ENCODE data around the gene DSCAML1. TPM values are rescaled to one million over a fixed set of nuclear protein-coding genes. Genes with fewer than 3 reads are reported as not detected.

DSCAML1 gene
- total RNA-seq, 1 donor from 2014 or later, result not detected

DNA sequence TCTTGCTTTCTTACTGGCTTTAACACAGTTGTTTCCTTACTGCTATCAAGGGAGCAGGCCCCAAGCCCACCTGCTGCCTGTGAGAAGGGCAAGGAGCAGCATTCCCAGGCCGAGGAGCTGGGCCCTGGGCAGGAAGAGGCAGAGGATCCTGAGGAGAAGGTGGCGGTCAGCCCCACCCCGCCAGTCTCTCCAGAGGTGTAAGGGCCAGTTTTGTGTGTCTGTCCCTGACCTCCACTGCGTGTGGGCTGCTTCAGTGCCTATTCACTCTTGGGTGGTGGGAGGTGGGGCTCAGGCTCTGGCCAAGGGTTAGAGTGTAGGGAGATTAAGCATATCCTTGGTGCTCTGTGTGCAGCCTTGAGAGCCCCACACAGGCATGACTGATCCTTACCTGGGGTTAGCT is 414.3 kb downstream of the DSCAML1 start:
- no peaks in the 10 kb centered on the region for H3K4me1 ChIP-seq
- H3K27ac ChIP-seq, result no peak overlapping the region
- no peaks in the 10 kb centered on the region for H3K27me3 ChIP-seq
- TF ChIP-seq, protein P1, sequence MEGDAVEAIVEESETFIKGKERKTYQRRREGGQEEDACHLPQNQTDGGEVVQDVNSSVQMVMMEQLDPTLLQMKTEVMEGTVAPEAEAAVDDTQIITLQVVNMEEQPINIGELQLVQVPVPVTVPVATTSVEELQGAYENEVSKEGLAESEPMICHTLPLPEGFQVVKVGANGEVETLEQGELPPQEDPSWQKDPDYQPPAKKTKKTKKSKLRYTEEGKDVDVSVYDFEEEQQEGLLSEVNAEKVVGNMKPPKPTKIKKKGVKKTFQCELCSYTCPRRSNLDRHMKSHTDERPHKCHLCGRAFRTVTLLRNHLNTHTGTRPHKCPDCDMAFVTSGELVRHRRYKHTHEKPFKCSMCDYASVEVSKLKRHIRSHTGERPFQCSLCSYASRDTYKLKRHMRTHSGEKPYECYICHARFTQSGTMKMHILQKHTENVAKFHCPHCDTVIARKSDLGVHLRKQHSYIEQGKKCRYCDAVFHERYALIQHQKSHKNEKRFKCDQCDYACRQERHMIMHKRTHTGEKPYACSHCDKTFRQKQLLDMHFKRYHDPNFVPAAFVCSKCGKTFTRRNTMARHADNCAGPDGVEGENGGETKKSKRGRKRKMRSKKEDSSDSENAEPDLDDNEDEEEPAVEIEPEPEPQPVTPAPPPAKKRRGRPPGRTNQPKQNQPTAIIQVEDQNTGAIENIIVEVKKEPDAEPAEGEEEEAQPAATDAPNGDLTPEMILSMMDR (IDR thresholded peaks at IDR 0.05), result no peak
- peaks cover 45 to 70% of the 10 kb centered on the region in 2 donors for H3K36me3 ChIP-seq
- DNase-seq (ENCODE audit: low spot score in 2 of 2), result no peak
- no peak overlapping the region for H3K4me3 ChIP-seq
- H3K9me3 ChIP-seq, result no peaks in the 10 kb centered on the region
- intact Hi-C loops (cut with DNase I), result no loop called here

DNA sequence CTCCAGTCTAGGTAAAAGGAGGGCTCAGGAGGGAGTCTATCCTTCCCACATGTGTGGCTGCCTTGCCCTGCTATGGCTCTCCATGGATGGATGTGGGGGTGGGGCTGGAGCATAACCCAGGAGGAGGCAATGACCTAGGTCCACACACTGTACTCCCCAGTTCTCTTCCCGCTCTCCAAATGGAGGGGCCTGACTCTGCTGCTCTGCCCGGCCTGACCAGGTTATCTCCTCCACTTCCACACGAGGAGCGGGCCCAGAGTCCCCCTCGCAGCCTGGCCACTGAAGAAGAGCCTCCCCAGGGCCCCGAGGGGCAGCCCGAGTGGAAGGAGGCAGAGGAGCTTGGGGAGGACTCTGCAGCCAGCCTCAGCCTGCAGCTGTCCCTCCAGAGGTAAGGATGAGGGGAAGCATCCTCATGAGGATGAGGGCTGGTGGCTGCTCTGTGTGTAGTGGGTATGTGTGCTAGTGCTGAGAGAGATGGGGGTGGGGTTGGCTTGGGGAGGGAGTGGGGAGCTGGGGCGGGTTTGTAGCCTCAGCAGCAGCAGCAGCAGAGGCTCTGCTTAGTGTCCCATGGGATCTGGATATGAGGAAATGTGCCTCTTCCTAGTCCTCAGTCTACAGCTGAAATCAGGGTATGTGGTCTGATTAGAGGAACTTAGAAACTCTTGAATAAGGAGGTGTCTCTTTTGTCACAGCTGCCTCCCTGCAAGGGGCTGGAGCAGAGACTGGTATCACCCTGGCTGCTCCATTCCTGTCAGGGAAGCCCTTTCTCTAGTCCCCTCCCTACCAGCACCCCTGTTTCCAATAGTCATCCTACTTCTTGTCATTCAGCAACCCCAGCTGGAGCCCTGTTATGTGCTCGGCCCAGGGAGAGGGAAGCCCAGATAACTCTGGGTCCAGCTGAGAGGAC is 415.3 kb downstream of the DSCAML1 start:
- TF ChIP-seq, protein P1 (IDR thresholded peaks at IDR 0.05), result no peak
- no peaks in the 10 kb centered on the region for H3K9me3 ChIP-seq
- intact Hi-C loops (cut with DNase I), result no loop called here
- H3K36me3 ChIP-seq, result peaks cover 40 to 68% of the 10 kb centered on the region in 2 donors
- no peaks in the 10 kb centered on the region for H3K27me3 ChIP-seq
- no peak for DNase-seq (ENCODE audit: low spot score in 2 of 2)
- H3K4me3 ChIP-seq, result no peak overlapping the region
- H3K27ac ChIP-seq, result no peak overlapping the region
- no peaks in the 10 kb centered on the region for H3K4me1 ChIP-seq

DNA sequence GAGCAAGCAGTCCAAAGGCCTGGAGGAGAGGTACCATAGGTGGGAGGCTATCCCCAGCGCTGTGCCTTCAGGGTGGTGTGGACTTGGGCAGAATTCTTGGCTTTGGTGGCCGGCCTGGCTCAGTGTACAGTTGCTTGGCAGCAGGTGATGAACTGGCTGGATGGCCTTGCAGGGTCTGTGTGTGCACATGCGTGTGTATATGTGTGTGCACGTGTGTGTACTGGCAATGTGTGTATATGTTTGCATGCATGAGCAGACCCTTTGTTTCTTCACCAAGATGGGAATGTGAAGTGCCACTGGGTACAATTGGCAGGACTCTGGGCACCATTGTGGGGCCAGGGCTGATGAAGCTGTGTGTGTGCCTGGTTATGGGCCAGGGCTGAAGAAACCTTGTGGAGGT is 416.3 kb downstream of the DSCAML1 start:
- intact Hi-C loops (cut with DNase I), result no loop called here
- peaks cover 40 to 70% of the 10 kb centered on the region in 2 donors for H3K36me3 ChIP-seq
- H3K9me3 ChIP-seq, result no peaks in the 10 kb centered on the region
- H3K27me3 ChIP-seq, result no peaks in the 10 kb centered on the region
- DNase-seq (ENCODE audit: low spot score in 2 of 2), result no peak
- no peaks in the 10 kb centered on the region for H3K4me1 ChIP-seq
- TF ChIP-seq, protein P1 (IDR thresholded peaks at IDR 0.05), result no peak
- no peak overlapping the region for H3K27ac ChIP-seq
- no peak overlapping the region for H3K4me3 ChIP-seq

DNA sequence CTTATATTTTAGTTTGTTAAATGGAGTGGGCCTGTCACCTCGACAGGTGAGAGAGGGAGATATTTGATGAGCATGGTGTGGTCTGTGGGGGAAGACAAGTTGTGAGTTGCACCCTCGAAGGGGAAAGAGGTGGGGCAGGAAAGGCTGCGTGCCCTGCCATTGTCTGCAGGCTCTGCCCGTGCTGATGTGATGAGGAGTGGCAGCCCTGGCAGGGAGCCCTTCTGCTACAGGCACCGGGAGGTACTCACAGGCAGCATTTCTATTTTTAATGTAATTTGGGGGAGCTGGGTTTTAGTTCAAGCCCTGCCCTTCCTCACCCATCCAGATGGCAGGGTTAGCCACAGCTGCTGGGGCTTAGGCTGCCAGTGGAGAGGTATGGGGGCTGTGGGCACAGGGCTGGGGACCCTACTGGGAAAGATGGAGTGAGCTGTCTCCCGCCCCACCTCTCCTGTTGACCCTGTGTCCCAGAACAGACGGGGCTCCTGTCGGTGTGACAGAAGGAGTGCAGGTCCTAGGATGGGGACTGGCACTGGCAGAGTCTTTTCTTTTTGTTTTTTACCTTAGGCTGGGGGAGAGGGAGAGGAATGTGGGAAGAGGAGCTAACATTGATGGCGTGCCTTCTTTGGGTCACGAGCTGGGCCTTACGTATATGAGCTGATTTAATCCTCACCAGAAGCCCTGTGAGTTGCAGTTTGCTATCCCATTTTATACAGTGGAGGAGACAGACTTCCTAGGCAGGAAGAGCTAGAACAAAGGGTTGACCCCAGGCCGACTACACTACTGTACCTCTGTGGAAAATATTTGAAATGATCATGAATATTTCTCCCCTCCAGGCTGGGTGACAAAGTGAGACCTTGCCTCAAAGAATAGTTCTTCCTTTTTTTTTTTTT is 417.8 kb downstream of the DSCAML1 start:
- peaks cover 50 to 70% of the 10 kb centered on the region in 2 donors for H3K36me3 ChIP-seq

More for the DNA sequence above, 417.8 kb downstream of the DSCAML1 start:
- H3K27ac ChIP-seq, result no peak overlapping the region
- TF ChIP-seq, protein P1 (IDR thresholded peaks at IDR 0.05), result no peak
- no peak for DNase-seq (ENCODE audit: low spot score in 2 of 2)
- no peaks in the 10 kb centered on the region for H3K27me3 ChIP-seq
- no peaks in the 10 kb centered on the region for H3K9me3 ChIP-seq
- H3K4me3 ChIP-seq, result no peak overlapping the region
- intact Hi-C loops (cut with DNase I), result no loop called here
- H3K4me1 ChIP-seq, result no peaks in the 10 kb centered on the region

Other genes with a start within 250 kb of the DSCAML1 start
- gene FXYD2, start 27.5 kb upstream of the DSCAML1 start, total RNA-seq, result not detected
- gene FXYD6, start 79.4 kb upstream of the DSCAML1 start, total RNA-seq, result 16.4 TPM
- not detected for gene TMPRSS13, start 132.2 kb upstream of the DSCAML1 start, total RNA-seq
- gene IL10RA, start 189.2 kb upstream of the DSCAML1 start, total RNA-seq, result 38.6 TPM

Measured in ascending aorta (tissue), 2 donors.